ENCODE data around the gene VAV2. TPM values are rescaled to one million over a fixed set of nuclear protein-coding genes. Genes with fewer than 3 reads are reported as not detected.

The VAV2 gene
- total RNA-seq, 1 donor from 2014 or later = 8.6 TPM

- H3K4me3 Mint-ChIP-seq (ENCODE audit: low read depth) = no peak overlapping the region
- intact Hi-C loops (cut with micrococcal nuclease) = no loop called here
- DNase-seq (ENCODE audit: low spot score) = no peak
Observed at GRCh38 chr9:133731876-133732638, 260.1 kb downstream of the VAV2 start.

GRCh38 chr9:133730994-133731715 lies 261.0 kb downstream of the VAV2 start:
- Mint-ChIP-seq H3K27ac (no peak overlapping the region), H3K36me3 (ENCODE audit: low read depth) (no peaks in the 10 kb centered on the region), H3K9me3 (no peaks in the 10 kb centered on the region), H3K4me3 (ENCODE audit: low read depth) (no peak overlapping the region), H3K4me1 (ENCODE audit: low read depth) (peaks cover 7% of the 10 kb centered on the region), H3K27me3 (ENCODE audit: low read depth) (no peaks in the 10 kb centered on the region)
- DNase-seq (ENCODE audit: low spot score) = no peak
- intact Hi-C loops (cut with micrococcal nuclease) = no loop called here

More at GRCh38 chr9:133731876-133732638, 260.1 kb downstream of the VAV2 start:
- H3K9me3 Mint-ChIP-seq = no peaks in the 10 kb centered on the region
- H3K36me3 Mint-ChIP-seq (ENCODE audit: low read depth) = no peaks in the 10 kb centered on the region
- no peaks in the 10 kb centered on the region for H3K27me3 Mint-ChIP-seq (ENCODE audit: low read depth)
- no peak overlapping the region for H3K27ac Mint-ChIP-seq
- H3K4me1 Mint-ChIP-seq (ENCODE audit: low read depth) = no peaks in the 10 kb centered on the region

GRCh38 chr9:133729617-133730281 lies 262.4 kb downstream of the VAV2 start:
- H3K36me3 Mint-ChIP-seq (ENCODE audit: low read depth) = no peaks in the 10 kb centered on the region
- H3K27me3 Mint-ChIP-seq (ENCODE audit: low read depth) = no peaks in the 10 kb centered on the region
- no peak for DNase-seq (ENCODE audit: low spot score)
- peaks cover 7% of the 10 kb centered on the region for H3K4me1 Mint-ChIP-seq (ENCODE audit: low read depth)
- H3K9me3 Mint-ChIP-seq = no peaks in the 10 kb centered on the region
- intact Hi-C loops (cut with micrococcal nuclease) = loop anchor here (5.0 kb wide), 1 partner anchor 197 kb away; the partner anchor contains the start of gene ADAMTSL2
- no peak overlapping the region for H3K27ac Mint-ChIP-seq
- H3K4me3 Mint-ChIP-seq (ENCODE audit: low read depth) = no peak overlapping the region

GRCh38 chr9:133728856-133729616 lies 263.1 kb downstream of the VAV2 start:
- H3K27ac Mint-ChIP-seq = no peak overlapping the region
- H3K36me3 Mint-ChIP-seq (ENCODE audit: low read depth) = no peaks in the 10 kb centered on the region
- no peaks in the 10 kb centered on the region for H3K9me3 Mint-ChIP-seq
- intact Hi-C loops (cut with micrococcal nuclease) = loop anchor here (5.0 kb wide), 1 partner anchor 197 kb away; the partner anchor contains the start of gene ADAMTSL2
- H3K27me3 Mint-ChIP-seq (ENCODE audit: low read depth) = no peaks in the 10 kb centered on the region
- H3K4me1 Mint-ChIP-seq (ENCODE audit: low read depth) = peaks cover 7% of the 10 kb centered on the region
- DNase-seq (ENCODE audit: low spot score) = no peak
- H3K4me3 Mint-ChIP-seq (ENCODE audit: low read depth) = no peak overlapping the region

GRCh38 chr9:133727876-133728441 lies 264.2 kb downstream of the VAV2 start:
- Mint-ChIP-seq H3K36me3 (ENCODE audit: low read depth) (no peaks in the 10 kb centered on the region), H3K4me3 (ENCODE audit: low read depth) (no peak overlapping the region), H3K27me3 (ENCODE audit: low read depth) (no peaks in the 10 kb centered on the region), H3K27ac (no peak overlapping the region), H3K4me1 (ENCODE audit: low read depth) (peaks cover 7% of the 10 kb centered on the region), H3K9me3 (no peaks in the 10 kb centered on the region)
- intact Hi-C loops (cut with micrococcal nuclease) = loop anchor here (5.0 kb wide), 1 partner anchor 196 kb away; the partner anchor contains the start of gene ADAMTSL2
- no peak for DNase-seq (ENCODE audit: low spot score)

- peaks cover 7% of the 10 kb centered on the region for H3K4me1 Mint-ChIP-seq (ENCODE audit: low read depth)
- H3K27ac Mint-ChIP-seq = no peak overlapping the region
- no peak for DNase-seq (ENCODE audit: low spot score)
- peaks cover 2% of the 10 kb centered on the region for H3K27me3 Mint-ChIP-seq (ENCODE audit: low read depth)
- intact Hi-C loops (cut with micrococcal nuclease) = loop anchor here (5.0 kb wide), 1 partner anchor 195 kb away; the partner anchor contains the start of gene ADAMTSL2
- H3K36me3 Mint-ChIP-seq (ENCODE audit: low read depth) = no peaks in the 10 kb centered on the region
- H3K9me3 Mint-ChIP-seq = no peaks in the 10 kb centered on the region
- H3K4me3 Mint-ChIP-seq (ENCODE audit: low read depth) = no peak overlapping the region
Observed at GRCh38 chr9:133727277-133727875, 264.7 kb downstream of the VAV2 start.

- H3K27me3 Mint-ChIP-seq (ENCODE audit: low read depth) = peaks cover 7% of the 10 kb centered on the region
- H3K9me3 Mint-ChIP-seq = no peaks in the 10 kb centered on the region
- peaks cover 7% of the 10 kb centered on the region for H3K4me1 Mint-ChIP-seq (ENCODE audit: low read depth)
- no peak for DNase-seq (ENCODE audit: low spot score)
- intact Hi-C loops (cut with micrococcal nuclease) = loop anchor here (5.0 kb wide), 1 partner anchor 194 kb away; the partner anchor contains the start of gene ADAMTSL2
- no peak overlapping the region for H3K4me3 Mint-ChIP-seq (ENCODE audit: low read depth)
- H3K27ac Mint-ChIP-seq = no peak overlapping the region
- no peaks in the 10 kb centered on the region for H3K36me3 Mint-ChIP-seq (ENCODE audit: low read depth)
Observed at GRCh38 chr9:133726401-133727276, 265.5 kb downstream of the VAV2 start.

- no peaks in the 10 kb centered on the region for H3K36me3 Mint-ChIP-seq (ENCODE audit: low read depth)
- no peaks in the 10 kb centered on the region for H3K9me3 Mint-ChIP-seq
- intact Hi-C loops (cut with micrococcal nuclease) = loop anchor here (5.0 kb wide), 1 partner anchor 194 kb away; the partner anchor contains the start of gene ADAMTSL2
- H3K27me3 Mint-ChIP-seq (ENCODE audit: low read depth) = peaks cover 10% of the 10 kb centered on the region
- H3K4me3 Mint-ChIP-seq (ENCODE audit: low read depth) = no peak overlapping the region
- DNase-seq (ENCODE audit: low spot score) = no peak
- peaks cover 7% of the 10 kb centered on the region for H3K4me1 Mint-ChIP-seq (ENCODE audit: low read depth)
- no peak overlapping the region for H3K27ac Mint-ChIP-seq
Observed at GRCh38 chr9:133725886-133726285, 266.2 kb downstream of the VAV2 start.

- Mint-ChIP-seq H3K36me3 (ENCODE audit: low read depth) (no peaks in the 10 kb centered on the region), H3K27me3 (ENCODE audit: low read depth) (peaks cover 10% of the 10 kb centered on the region), H3K4me3 (ENCODE audit: low read depth) (no peak overlapping the region), H3K9me3 (no peaks in the 10 kb centered on the region), H3K4me1 (ENCODE audit: low read depth) (no peaks in the 10 kb centered on the region), H3K27ac (no peak overlapping the region)
- DNase-seq (ENCODE audit: low spot score) = no peak
- intact Hi-C loops (cut with micrococcal nuclease) = no loop called here
Observed at GRCh38 chr9:133718563-133719315, 273.4 kb downstream of the VAV2 start.

- intact Hi-C loops (cut with micrococcal nuclease) = no loop called here
- Mint-ChIP-seq H3K9me3 (no peaks in the 10 kb centered on the region), H3K27ac (no peak overlapping the region), H3K4me1 (ENCODE audit: low read depth) (no peaks in the 10 kb centered on the region), H3K27me3 (ENCODE audit: low read depth) (peaks cover 8% of the 10 kb centered on the region), H3K36me3 (ENCODE audit: low read depth) (no peaks in the 10 kb centered on the region), H3K4me3 (ENCODE audit: low read depth) (no peak overlapping the region)
- no peak for DNase-seq (ENCODE audit: low spot score)
Observed at GRCh38 chr9:133717113-133718031, 274.8 kb downstream of the VAV2 start.
